LNCaP clone FGC (cell line): ENCODE results near the gene TEKTIP1.

Experiments used
- DNase-seq: peaks from one replicate; pipeline ENCODE4 v3.0.0-alpha.2; 2011; ENCODE audit warnings: low read depth
- H3K4me3 ChIP-seq: 2 replicates; pipeline ENCODE4 v1.5.1; 2011; ENCODE audit warnings: mild to moderate bottlenecking, low read depth, low read length, control low read depth
- CTCF ChIP-seq: IDR thresholded peaks from 2 replicates; pipeline ENCODE4 v1.5.1; 2012; ENCODE audit warnings: mild to moderate bottlenecking; ENCODE audit not compliant: control insufficient read depth, insufficient read depth; ENCODE audit errors: extremely low read depth

The TEKTIP1 gene

GRCh38 chr19:3593156-3593555 is 54.2 kb downstream of the TEKTIP1 start:
- TF ChIP-seq CTCF = no peak
- DNase-seq = no peak
- no peak overlapping the region for H3K4me3 ChIP-seq
